ENCODE results near the gene ATXN2L.
"Not testable (repeated sequence)": the region's sequence is repeated elsewhere in the genome, so short reads cannot be mapped to it uniquely, and the experiment has no call there.

- TF ChIP-seq CTCF (IDR thresholded peaks at IDR 0.05 in 2 of 3, conservative IDR thresholded peaks at IDR 0.05 in 1 of 3; ENCODE audit: control insufficient read depth in 2 of 3, extremely low read depth in 1 of 3, insufficient read depth in 1 of 3, low read depth in 3 of 3, low read length in 3 of 3); EZH2 (IDR thresholded peaks at IDR 0.05; ENCODE audit: borderline replicate concordance, control insufficient read depth, low read depth, low read length); EP300 (IDR thresholded peaks at IDR 0.05; ENCODE audit: borderline replicate concordance in 1 of 2, control insufficient read depth in 1 of 2, low read depth in 2 of 2, low read length in 2 of 2); PML (IDR thresholded peaks at IDR 0.05; ENCODE audit: low read length); ZNF24 (IDR thresholded peaks at IDR 0.05); ZSCAN29 (IDR thresholded peaks at IDR 0.05); REST (IDR thresholded peaks at IDR 0.05; ENCODE audit: low read depth, low read length); POLR2AphosphoS5 (IDR thresholded peaks at IDR 0.05; ENCODE audit: low read length): not testable (repeated sequence)
- TF ChIP-seq, protein P1, sequence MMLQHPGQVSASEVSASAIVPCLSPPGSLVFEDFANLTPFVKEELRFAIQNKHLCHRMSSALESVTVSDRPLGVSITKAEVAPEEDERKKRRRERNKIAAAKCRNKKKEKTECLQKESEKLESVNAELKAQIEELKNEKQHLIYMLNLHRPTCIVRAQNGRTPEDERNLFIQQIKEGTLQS (IDR thresholded peaks at IDR 0.05; ENCODE audit: borderline replicate concordance, extremely low read depth, low read depth, low read length), result not testable (repeated sequence)
Observed at GRCh38 chr16:28867646-28868045, 44.8 kb downstream of the ATXN2L start.

Measured in GM12878 (cell line).